ENCODE measurements around the gene SHH.

DNA sequence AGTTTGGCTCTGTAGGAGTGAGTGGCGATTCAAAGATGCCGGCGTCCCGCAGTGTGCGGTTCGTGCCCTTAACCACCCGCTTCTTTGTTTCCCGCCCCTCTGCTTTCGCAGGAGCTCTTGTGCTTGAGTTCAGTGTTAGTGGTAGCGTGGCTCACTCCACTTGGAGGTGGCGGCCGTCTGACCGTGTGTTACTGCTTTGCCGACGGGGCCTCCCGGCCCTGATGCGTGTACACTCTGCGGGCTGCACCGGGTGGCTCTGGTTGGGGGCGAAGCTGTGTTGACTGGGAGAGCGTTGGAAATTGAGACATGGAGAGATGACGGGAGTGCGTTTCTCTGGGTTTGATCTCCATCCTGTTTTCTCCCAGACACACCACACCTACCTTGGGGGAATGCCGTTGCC, 31.4 kb downstream of the SHH start:
- no peak for TF ChIP-seq ZNF274 (IDR thresholded peaks at IDR 0.05; ENCODE audit: low read depth, low read length)
- no peak for TF ChIP-seq YY1 (IDR thresholded peaks at IDR 0.05; ENCODE audit: insufficient read depth, insufficient read length)
